Inflammatory macrophage treated with lipopolysaccharide for 1 hour (primary cell): Measurements from ENCODE around the gene DLG2.

Source experiments
- DNase-seq, 2 donors: peaks; one replicate each; pipeline ENCODE4 v3.0.0-alpha.2; 2020 to 2022

The DLG2 gene

GRCh38 chr11:84543367-84544159 is 1083.6 kb downstream of the DLG2 start:
- no peak for DNase-seq

DNA sequence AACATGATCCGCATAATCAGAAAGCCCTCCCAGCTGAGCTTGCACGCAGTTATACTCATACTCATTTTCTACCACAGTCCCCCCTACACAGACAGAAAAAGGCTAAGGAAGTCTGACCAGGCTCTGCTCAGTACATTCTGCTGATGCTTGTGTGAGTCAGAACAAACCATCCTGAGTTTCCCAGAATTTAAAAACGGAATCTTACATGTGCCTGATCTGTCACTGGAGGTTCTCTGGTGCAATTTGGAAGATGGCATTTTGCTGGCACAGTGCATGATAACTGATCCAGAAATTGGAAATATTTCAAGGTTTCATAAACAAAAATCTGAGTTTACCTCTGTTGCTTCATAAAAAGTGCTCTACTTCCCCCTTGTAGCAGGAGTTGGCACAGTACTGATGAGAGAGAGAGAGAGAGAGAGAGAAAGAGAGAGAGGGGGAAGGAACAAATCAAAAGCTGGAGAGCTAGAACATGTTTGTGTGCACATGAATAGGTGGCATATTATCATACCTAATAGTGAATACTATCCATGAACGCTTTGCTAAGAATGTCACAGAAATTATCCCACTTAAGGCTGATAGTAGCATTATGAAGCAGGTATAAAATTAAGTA is 1085.3 kb downstream of the DLG2 start:
- DNase-seq = no peak

DNA sequence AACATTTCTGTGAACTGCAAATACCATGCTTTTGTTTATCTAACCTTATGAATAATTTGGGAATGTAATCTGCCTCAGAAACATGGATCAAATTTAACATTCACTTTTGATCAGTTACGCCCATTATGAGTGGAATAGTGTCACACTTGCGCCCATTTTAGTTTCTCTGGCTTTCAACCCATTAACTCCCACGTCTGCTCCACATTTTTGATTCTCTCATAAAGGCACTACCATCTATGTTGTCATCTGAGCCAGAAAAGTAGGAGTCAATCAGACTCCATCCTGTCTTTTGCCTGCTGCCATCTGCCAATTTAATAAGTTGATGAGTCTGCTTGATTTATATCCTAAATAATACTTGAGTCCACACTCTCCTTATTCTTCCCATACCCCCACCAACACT is 1090.7 kb downstream of the DLG2 start:
- DNase-seq = no peak

GRCh38 chr11:84532364-84532763 is 1094.8 kb downstream of the DLG2 start:
- no peak for DNase-seq

DNA sequence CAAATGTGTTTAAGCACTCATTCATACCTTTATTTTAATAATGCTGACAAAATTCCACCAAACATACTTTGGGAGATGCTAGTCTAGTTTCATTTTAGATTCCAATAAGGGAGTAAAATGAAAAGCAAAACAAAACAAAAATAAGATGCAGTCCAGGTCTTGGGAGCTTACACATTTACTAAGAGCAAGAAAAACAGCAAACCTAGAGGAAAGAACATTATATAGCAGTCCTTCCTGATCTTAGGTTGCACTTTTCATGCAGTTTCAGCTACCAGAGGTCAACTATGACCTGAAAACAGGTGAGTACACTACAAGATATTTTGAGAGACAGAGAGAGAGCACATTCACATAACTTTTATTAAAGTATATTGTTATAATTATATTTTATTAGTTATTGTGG is 1100.9 kb downstream of the DLG2 start:
- no peak for DNase-seq

DNA sequence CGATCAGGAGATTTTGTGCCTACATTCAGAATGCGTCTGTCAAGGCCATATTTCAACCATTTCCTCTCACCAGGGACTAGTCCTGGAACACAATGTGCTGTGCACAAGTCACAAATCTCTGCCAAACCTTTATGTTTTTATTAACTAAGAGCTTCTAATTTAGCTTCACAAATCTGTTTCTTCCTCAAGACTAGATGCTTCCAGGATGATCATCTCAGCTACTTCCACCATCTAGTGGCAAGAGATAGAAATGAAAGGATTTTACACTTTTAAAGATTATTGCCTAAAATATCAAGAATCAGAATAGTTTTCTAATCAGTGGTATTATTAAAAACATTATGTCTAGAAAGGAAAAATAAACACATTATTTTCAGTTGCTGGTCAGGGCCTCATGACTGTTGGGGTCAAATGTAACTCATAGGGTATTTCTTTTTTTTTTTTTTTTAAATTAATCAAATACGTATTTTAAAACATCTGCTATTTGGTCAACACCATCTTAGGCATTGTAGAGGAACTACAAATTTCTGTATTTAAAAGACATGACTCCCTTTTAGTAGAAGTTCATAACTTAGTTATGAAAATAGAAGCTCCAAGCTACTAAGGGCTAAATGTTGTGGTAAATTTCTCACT is 1102.6 kb downstream of the DLG2 start:
- DNase-seq = no peak

DNA sequence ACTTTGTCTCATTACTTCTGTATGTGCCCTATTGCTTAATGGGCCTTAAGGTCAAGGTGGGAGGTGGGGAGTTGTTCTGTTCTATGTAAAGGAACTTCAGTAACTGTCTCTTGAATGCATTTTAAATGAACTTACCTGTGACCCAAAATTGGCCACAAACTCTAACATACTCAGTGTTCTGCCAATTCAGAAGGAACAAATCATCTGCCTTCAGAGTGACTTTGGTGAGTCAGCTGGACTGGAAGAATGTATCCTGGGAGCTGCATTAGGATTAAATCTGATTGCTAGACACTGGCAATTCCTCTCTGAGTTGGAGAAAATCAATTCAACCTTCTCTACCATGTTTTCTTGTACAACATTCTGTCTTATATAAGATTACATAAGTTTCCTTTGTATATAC is 1104.8 kb downstream of the DLG2 start:
- no peak for DNase-seq

DNA sequence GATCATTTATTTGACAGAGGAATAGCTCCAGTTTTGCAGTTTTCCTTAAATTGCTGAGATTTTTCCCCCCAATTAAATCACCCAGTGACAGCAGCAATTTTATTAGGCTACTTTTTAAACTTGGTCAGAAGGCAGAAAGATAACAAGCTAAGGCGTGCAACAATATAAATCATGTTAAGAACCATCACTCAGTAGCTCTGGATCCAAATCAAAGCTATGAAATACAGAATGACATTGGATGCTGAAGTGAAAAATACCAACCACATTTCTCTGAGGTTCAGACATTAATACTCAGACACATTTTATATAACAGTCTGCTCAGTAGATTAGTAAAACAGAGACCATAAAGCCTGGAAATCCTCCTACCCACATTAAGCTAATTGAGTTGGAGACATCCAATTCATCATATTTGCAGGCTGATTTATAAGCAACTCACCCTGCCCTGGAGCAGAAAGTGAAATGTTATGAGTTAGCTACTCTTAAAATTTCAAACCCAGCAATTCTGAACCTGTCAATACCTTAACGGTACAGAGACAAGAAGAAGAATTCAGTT is 1108.4 kb downstream of the DLG2 start:
- no peak for DNase-seq

GRCh38 chr11:84514436-84514835 is 1112.7 kb downstream of the DLG2 start:
- no peak for DNase-seq

DNA sequence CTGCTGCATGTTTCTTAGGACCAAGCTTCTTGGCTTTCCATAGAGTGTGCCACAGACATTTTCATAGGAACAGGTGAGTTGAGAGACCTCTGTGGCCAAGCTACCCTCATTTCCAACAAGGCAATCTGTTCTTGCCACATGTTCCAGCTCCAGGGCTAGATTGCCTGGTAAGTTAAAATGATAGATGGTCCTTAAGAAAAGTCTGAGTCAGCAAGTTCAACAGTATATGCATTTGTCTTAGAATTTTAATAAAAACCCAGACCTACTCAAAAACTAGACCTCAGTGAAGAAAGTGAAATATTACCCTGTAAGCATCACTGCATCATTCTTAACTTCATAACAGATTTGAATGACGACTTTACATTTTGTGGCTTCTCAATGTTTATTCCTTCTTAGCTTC is 1123.6 kb downstream of the DLG2 start:
- DNase-seq = no peak

- no peak for DNase-seq
Observed at GRCh38 chr11:84501750-84502149, 1125.4 kb downstream of the DLG2 start.

GRCh38 chr11:84497981-84498411 is 1129.1 kb downstream of the DLG2 start:
- DNase-seq = no peak

GRCh38 chr11:84497181-84497580 is 1130.0 kb downstream of the DLG2 start:
- DNase-seq = no peak

DNA sequence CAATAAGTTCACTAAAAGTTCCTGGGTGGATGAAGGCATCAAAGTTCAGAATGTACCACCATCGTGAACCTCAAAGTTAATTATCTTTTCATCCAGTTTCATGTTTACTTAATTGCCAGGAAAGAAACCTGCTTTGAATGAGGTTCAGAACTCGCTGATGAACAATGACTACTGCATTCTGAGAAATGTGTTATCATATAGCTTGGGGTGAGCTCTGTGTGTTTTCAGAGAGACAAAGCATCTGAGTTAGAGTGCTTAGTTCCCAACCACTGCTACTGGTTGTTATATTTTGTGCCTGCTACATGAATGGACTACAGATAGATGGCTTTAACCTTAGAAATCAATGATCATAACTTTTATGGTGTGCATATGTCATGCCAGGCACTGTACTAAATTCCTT is 1131.0 kb downstream of the DLG2 start:
- no peak for DNase-seq

DNA sequence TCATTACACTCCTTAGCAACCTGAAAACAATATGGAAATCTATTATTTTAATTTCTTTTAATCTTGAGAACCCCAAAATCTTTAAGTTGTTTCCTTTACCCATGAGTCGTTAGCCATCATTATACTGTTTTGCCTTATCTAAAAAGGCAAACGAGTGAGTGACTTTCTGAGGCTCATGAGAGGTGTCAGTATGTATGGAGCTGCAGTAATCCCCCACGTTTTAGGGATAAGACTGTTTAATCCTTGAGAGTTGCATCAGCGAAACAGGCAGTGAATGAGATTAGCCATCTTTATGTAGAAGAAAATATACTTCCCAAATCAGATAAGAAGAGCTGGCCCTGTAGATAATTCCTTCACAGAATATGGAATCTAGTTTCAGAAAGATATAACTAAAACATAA is 1147.0 kb downstream of the DLG2 start:
- DNase-seq = no peak

- no peak for DNase-seq
Observed at GRCh38 chr11:84476581-84476980, 1150.6 kb downstream of the DLG2 start.

GRCh38 chr11:84471501-84471900 is 1155.6 kb downstream of the DLG2 start:
- DNase-seq = no peak

- DNase-seq = no peak
Observed at GRCh38 chr11:84468235-84468634, 1158.9 kb downstream of the DLG2 start.

DNA sequence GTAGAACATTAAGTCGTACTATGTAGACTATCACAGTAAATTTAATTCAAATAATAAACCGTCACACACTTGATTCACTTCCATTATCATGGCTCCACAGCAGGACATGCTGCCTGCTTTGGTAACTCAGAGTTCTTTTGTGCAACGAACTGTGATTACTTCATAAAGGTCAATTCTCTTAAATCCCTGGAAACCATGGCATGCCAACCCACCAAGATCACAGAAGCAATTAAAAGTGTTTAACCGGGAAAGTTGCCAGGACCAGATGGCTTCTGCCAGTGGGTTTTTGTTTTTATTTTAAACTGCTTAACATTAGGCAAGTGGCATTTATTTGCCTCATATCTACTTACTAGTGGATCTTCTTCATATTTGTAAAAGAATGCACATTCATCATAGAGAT is 1162.1 kb downstream of the DLG2 start:
- DNase-seq = no peak

DNA sequence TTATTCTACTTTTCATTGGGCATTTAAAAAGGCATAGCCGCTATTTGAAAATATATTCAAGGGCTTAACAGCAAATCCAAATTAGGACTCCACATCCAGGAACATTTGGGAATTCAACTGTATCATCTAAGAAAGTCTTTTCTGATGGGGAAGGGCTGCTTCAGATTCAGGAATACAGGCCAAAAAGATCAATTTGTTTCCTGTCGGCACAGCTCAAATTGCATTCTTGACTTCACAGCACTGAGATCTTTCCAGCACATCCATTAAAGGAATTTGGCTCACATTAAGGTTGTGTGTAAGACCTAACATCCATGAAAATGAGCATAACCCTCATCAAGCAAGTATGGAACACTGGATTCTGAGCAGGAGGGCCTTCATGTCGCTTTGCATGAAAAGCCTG is 1171.5 kb downstream of the DLG2 start:
- no peak for DNase-seq

DNA sequence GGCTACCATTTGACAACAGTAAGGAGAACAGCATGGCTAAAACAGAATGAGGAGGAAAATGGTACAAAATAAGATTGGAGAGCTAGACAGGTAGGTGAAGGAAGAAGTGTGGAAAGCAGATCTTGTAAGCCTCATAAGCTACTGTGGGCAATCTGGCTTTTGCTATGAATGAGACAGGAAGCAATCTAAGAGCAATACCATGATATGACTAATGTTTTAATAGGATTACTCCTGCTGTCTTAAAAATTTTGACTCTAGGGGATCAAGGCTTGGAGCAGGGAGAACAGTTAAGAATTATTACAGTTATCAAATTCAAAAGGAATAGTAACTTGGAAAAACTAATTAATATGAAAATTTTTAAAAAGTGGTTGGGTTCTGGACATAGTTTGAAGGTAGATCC is 1174.9 kb downstream of the DLG2 start:
- no peak for DNase-seq

DNA sequence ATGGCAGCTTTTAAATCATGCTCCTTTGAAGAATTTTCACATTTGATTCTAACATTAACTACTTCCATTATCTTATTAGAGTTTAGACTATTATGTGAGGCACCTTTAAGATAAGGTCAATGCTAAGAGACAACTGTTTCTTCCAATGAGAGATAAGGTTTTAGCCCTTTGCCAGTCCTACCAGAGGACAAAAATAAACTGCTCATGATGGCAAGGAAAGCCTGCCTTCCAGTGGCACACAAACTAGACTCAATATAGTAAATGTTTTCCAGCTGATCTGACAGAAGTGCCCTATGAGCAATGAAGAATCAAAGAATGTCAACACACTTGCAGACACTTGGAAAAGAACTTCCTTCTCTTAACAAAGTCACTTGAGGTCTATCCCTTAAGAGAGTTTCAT is 1188.6 kb downstream of the DLG2 start:
- no peak for DNase-seq

- DNase-seq = no peak
Observed at GRCh38 chr11:84437071-84437980, 1189.8 kb downstream of the DLG2 start.
